ENCODE data around the gene RASSF1. TPM values are rescaled to one million over a fixed set of nuclear protein-coding genes. Genes with fewer than 3 reads are reported as not detected.
A peak's percentile ranks its signal among the peaks of the same experiment; 100 is the strongest.

The RASSF1 gene
- polyA plus RNA-seq, 1 donor from 2014 or later, result 51.4 TPM

DNA sequence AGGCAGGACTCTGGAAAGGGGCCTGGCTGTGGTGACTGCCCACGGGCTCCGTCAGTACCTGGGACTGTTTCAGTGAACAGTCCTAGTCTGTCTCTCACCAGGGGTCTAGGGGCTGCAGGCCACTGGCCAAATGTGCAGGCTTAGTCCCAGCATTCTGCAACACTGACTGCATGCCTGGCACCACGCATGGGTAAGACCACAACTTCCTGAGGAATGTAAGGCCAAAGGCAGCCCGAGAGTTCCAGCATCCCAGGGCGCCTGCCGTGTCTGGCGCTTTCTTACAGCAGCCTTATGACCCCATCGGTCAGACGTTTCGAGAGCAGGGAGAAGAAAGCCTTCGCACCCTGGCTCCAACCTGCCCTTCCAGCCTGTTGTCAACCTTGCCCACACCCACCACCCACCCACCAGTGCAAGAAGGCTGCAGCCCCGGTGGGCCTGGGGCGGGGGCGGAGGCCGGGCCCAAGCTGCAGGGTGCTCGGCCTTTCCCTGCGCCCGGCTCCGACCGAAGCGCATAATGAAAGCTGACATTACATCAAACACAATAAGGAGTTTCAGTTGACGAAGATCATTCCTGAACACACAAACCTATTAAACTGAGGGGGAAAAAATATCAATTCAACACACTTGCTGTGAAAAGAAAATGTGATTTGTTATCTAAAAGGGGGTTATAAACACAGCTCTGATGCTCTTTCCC, 48.2 kb upstream of the RASSF1 start:
- Histone ChIP-seq H4K20me1 (ENCODE audit: insufficient read depth) (no peaks in the 10 kb centered on the region), H3K79me2 (replicated peaks; ENCODE audit: insufficient read depth, low read length) (no peaks in the 10 kb centered on the region), H3F3A (ENCODE audit: insufficient read depth, low read length, poor library complexity, severe bottlenecking) (no peaks in the 10 kb centered on the region), H3K9me2 (ENCODE audit: insufficient read depth, low read length) (no peaks in the 10 kb centered on the region), H3K4me2 (ENCODE audit: low read length) (no peak overlapping the region), H3K27me3 (ENCODE audit: insufficient read depth, low read depth, low read length) (no peaks in the 10 kb centered on the region), H2AFZ (ENCODE audit: low read depth, low read length) (no peak overlapping the region), H3K9ac (ENCODE audit: low read length) (no peak overlapping the region), H3K9me3 (ENCODE audit: low read length) (no peaks in the 10 kb centered on the region), H3K27ac (ENCODE audit: low read length) (no peak overlapping the region), H3K4me3 (ENCODE audit: low read length) (no peak overlapping the region), H3K36me3 (ENCODE audit: insufficient read depth, low read length) (no peaks in the 10 kb centered on the region)
- TF ChIP-seq EZH2 (IDR thresholded peaks at IDR 0.05; ENCODE audit: borderline replicate concordance, insufficient read depth, low read length, poor library complexity, severe bottlenecking) (no peak), POLR2AphosphoS5 (IDR thresholded peaks at IDR 0.05) (no peak)
- TF ChIP-seq, protein P1, sequence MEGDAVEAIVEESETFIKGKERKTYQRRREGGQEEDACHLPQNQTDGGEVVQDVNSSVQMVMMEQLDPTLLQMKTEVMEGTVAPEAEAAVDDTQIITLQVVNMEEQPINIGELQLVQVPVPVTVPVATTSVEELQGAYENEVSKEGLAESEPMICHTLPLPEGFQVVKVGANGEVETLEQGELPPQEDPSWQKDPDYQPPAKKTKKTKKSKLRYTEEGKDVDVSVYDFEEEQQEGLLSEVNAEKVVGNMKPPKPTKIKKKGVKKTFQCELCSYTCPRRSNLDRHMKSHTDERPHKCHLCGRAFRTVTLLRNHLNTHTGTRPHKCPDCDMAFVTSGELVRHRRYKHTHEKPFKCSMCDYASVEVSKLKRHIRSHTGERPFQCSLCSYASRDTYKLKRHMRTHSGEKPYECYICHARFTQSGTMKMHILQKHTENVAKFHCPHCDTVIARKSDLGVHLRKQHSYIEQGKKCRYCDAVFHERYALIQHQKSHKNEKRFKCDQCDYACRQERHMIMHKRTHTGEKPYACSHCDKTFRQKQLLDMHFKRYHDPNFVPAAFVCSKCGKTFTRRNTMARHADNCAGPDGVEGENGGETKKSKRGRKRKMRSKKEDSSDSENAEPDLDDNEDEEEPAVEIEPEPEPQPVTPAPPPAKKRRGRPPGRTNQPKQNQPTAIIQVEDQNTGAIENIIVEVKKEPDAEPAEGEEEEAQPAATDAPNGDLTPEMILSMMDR (IDR thresholded peaks at IDR 0.05; ENCODE audit: poor library complexity, severe bottlenecking), result no peak

DNA sequence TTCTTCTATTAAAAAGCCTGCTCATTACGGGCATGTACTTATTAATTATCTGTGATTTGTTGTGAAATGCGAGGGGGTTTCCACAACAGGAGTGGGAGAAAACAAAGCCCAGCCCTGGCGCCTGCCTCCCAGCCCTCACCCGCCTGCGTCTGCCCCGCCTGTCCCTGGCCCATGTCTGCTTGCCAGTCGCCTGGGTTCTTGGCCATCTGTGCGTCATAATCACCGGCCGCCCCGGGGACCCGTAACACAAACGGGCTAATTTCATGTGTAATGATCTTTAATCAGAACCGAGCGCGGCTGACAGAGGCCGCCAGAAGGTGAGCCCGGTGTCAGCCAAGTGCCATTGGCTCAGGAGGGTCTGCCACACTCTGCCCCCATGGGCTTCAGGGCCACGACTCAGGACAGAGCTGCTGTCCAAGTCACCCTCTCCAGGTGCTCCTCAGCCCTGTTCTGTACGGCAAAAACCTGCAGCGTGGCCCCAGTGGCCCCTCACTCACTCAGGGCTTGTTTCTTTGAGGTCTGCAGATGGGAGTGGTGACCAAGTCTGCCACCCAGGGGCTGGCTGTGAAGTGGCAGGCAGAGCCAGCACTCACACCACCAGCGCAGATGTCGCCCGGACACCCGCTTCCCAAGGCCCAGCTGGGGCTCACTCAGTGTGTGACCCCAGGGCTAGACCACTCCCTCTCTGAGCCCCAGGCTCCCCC, 47.5 kb upstream of the RASSF1 start:
- Histone ChIP-seq H3K4me3 (ENCODE audit: low read length) (no peak overlapping the region), H3F3A (ENCODE audit: insufficient read depth, low read length, poor library complexity, severe bottlenecking) (no peaks in the 10 kb centered on the region), H3K9ac (ENCODE audit: low read length) (no peak overlapping the region), H4K20me1 (ENCODE audit: insufficient read depth) (no peaks in the 10 kb centered on the region), H3K9me2 (ENCODE audit: insufficient read depth, low read length) (no peaks in the 10 kb centered on the region), H2AFZ (ENCODE audit: low read depth, low read length) (no peak overlapping the region), H3K36me3 (ENCODE audit: insufficient read depth, low read length) (no peaks in the 10 kb centered on the region), H3K9me3 (ENCODE audit: low read length) (no peaks in the 10 kb centered on the region), H3K27ac (ENCODE audit: low read length) (no peak overlapping the region), H3K27me3 (ENCODE audit: insufficient read depth, low read depth, low read length) (no peaks in the 10 kb centered on the region), H3K4me2 (ENCODE audit: low read length) (no peak overlapping the region), H3K79me2 (replicated peaks; ENCODE audit: insufficient read depth, low read length) (no peaks in the 10 kb centered on the region)
- TF ChIP-seq SMC3 (conservative IDR thresholded peaks at IDR 0.05; ENCODE audit: poor library complexity), result peak; percentile 25
- TF ChIP-seq, protein P1 (IDR thresholded peaks at IDR 0.05; ENCODE audit: poor library complexity, severe bottlenecking), result peak; percentile 34
- TF ChIP-seq EP300 (conservative IDR thresholded peaks at IDR 0.05; ENCODE audit: poor library complexity, severe bottlenecking), result no peak
- TF ChIP-seq POLR2AphosphoS5 (IDR thresholded peaks at IDR 0.05), result no peak

DNA sequence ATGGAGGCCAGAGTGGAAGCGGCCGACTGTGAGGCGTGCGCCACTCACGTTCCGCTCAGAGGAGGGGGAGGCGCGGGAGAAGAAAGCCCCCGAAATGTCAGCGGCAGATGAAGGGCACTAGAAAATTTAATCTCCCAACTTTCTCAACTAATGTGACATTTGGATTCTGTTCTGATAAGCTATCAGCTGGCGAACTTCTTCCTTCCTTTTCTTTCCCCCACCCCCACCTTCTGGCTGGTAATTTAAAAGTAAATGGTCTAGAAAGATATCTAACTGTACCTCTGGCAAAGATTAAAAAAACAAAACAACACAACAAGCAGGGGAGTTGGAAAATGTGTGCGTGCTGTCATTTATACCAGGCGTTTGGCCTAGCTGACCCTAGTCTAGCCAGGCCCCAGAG, 45.1 kb upstream of the RASSF1 start:
- Histone ChIP-seq H4K20me1 (ENCODE audit: insufficient read depth) (no peaks in the 10 kb centered on the region), H3K27me3 (ENCODE audit: insufficient read depth, low read depth, low read length) (no peaks in the 10 kb centered on the region), H3K36me3 (ENCODE audit: insufficient read depth, low read length) (no peaks in the 10 kb centered on the region), H3K4me3 (ENCODE audit: low read length) (no peak overlapping the region), H2AFZ (ENCODE audit: low read depth, low read length) (no peak overlapping the region), H3K79me2 (replicated peaks; ENCODE audit: insufficient read depth, low read length) (no peaks in the 10 kb centered on the region), H3K4me2 (ENCODE audit: low read length) (no peak overlapping the region), H3K9me3 (ENCODE audit: low read length) (no peaks in the 10 kb centered on the region), H3F3A (ENCODE audit: insufficient read depth, low read length, poor library complexity, severe bottlenecking) (no peaks in the 10 kb centered on the region), H3K27ac (ENCODE audit: low read length) (no peak overlapping the region), H3K9ac (ENCODE audit: low read length) (no peak overlapping the region), H3K9me2 (ENCODE audit: insufficient read depth, low read length) (no peaks in the 10 kb centered on the region)
- TF ChIP-seq EP300 (conservative IDR thresholded peaks at IDR 0.05; ENCODE audit: poor library complexity, severe bottlenecking), result no peak
- TF ChIP-seq MXI1 (conservative IDR thresholded peaks at IDR 0.05; ENCODE audit: poor library complexity, severe bottlenecking), result no peak
- no peak for TF ChIP-seq EZH2 (IDR thresholded peaks at IDR 0.05; ENCODE audit: borderline replicate concordance, insufficient read depth, low read length, poor library complexity, severe bottlenecking)
- TF ChIP-seq, protein P2, sequence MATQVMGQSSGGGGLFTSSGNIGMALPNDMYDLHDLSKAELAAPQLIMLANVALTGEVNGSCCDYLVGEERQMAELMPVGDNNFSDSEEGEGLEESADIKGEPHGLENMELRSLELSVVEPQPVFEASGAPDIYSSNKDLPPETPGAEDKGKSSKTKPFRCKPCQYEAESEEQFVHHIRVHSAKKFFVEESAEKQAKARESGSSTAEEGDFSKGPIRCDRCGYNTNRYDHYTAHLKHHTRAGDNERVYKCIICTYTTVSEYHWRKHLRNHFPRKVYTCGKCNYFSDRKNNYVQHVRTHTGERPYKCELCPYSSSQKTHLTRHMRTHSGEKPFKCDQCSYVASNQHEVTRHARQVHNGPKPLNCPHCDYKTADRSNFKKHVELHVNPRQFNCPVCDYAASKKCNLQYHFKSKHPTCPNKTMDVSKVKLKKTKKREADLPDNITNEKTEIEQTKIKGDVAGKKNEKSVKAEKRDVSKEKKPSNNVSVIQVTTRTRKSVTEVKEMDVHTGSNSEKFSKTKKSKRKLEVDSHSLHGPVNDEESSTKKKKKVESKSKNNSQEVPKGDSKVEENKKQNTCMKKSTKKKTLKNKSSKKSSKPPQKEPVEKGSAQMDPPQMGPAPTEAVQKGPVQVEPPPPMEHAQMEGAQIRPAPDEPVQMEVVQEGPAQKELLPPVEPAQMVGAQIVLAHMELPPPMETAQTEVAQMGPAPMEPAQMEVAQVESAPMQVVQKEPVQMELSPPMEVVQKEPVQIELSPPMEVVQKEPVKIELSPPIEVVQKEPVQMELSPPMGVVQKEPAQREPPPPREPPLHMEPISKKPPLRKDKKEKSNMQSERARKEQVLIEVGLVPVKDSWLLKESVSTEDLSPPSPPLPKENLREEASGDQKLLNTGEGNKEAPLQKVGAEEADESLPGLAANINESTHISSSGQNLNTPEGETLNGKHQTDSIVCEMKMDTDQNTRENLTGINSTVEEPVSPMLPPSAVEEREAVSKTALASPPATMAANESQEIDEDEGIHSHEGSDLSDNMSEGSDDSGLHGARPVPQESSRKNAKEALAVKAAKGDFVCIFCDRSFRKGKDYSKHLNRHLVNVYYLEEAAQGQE (IDR thresholded peaks at IDR 0.05; ENCODE audit: borderline replicate concordance), result no peak
- no peak for TF ChIP-seq SMC3 (conservative IDR thresholded peaks at IDR 0.05; ENCODE audit: poor library complexity)
- TF ChIP-seq RAD21 (conservative IDR thresholded peaks at IDR 0.05), result no peak
- TF ChIP-seq POLR2AphosphoS5 (IDR thresholded peaks at IDR 0.05), result no peak
- no peak for TF ChIP-seq TAF1 (IDR thresholded peaks at IDR 0.05; ENCODE audit: low read depth)
- TF ChIP-seq, protein P1 (IDR thresholded peaks at IDR 0.05; ENCODE audit: poor library complexity, severe bottlenecking), result no peak
